LNCaP clone FGC (cell line): ENCODE results near the gene HYAL1.
A peak's percentile ranks its signal among the peaks of the same experiment; 100 is the strongest.

Source experiments
- DNase-seq: peaks from one replicate; pipeline ENCODE4 v3.0.0-alpha.2; 2011; ENCODE audit warnings: low read depth
- H3K4me3 ChIP-seq: 2 replicates; pipeline ENCODE4 v1.5.1; 2011; ENCODE audit warnings: mild to moderate bottlenecking, low read depth, low read length, control low read depth
- TF ChIP-seq, protein P1 (sequence below): IDR thresholded peaks from 2 replicates; pipeline ENCODE4 v1.5.1; 2012; ENCODE audit warnings: mild to moderate bottlenecking; ENCODE audit not compliant: control insufficient read depth, insufficient read depth; ENCODE audit errors: extremely low read depth

Gene HYAL1

DNA sequence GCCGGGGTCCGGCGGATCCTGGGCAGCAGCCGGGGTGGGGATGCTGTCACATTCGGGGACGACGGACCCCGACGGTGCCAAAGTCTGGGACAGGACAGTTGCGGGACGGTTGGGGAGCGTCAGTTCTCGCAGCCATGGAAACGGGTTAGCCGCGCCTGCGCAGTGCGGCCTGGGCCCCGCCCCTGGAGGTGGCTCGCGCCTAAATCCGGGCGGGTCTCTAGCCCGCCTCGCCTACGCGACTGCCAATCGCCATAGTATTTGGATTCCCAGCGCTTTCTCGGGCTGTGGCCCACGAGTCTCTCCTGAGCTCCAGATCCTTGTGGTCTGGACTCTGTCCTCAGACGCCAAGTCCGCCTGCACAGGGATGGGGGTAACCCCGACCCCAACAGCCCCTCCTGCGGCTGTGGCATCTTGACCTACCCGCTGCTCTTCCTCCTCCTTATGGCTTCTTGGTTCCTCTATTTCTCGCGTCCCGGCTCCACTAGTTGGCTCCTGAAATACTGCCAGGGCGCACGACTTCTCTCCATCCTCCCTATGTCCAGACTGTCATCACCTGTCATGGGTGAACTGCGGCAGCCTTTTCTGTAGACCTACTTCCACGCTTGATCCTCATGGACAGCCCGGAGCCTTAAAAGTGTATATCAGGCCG lies 42.3 kb upstream of the HYAL1 start, which contains the start of gene ZMYND10:
TSS of gene ZMYND10 (minus strand) at position 147 of the 649 bp plus-strand sequence. CDS start 153 bp downstream, outside the sequence.
- H3K4me3 ChIP-seq: peak within 1 kb of the TSS; percentile 52
- TF ChIP-seq, protein P1, sequence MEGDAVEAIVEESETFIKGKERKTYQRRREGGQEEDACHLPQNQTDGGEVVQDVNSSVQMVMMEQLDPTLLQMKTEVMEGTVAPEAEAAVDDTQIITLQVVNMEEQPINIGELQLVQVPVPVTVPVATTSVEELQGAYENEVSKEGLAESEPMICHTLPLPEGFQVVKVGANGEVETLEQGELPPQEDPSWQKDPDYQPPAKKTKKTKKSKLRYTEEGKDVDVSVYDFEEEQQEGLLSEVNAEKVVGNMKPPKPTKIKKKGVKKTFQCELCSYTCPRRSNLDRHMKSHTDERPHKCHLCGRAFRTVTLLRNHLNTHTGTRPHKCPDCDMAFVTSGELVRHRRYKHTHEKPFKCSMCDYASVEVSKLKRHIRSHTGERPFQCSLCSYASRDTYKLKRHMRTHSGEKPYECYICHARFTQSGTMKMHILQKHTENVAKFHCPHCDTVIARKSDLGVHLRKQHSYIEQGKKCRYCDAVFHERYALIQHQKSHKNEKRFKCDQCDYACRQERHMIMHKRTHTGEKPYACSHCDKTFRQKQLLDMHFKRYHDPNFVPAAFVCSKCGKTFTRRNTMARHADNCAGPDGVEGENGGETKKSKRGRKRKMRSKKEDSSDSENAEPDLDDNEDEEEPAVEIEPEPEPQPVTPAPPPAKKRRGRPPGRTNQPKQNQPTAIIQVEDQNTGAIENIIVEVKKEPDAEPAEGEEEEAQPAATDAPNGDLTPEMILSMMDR: no peak
- no peak for DNase-seq

DNA sequence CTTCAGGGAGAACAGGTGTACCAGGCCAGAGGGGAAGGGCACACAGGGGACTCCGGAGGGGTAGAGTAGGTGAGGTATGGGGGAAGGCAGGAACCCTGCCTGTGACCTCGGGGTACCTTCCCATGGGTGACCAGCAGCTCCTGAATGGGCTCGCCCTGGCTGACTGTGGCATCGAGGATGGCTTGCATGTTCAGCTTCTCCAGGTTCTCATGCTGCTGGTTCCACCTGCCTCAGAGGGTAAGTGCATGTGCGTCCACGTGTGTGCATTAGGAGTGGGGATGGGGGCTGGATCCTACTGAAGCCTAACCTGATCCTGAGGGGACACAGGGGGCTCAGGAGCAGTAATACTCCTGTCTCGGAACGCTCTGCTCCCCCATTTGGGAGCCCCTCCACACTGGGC lies 41.6 kb upstream of the HYAL1 start:
- TF ChIP-seq, protein P1: no peak
- peak overlapping the region; percentile 52 for H3K4me3 ChIP-seq
- DNase-seq: no peak

DNA sequence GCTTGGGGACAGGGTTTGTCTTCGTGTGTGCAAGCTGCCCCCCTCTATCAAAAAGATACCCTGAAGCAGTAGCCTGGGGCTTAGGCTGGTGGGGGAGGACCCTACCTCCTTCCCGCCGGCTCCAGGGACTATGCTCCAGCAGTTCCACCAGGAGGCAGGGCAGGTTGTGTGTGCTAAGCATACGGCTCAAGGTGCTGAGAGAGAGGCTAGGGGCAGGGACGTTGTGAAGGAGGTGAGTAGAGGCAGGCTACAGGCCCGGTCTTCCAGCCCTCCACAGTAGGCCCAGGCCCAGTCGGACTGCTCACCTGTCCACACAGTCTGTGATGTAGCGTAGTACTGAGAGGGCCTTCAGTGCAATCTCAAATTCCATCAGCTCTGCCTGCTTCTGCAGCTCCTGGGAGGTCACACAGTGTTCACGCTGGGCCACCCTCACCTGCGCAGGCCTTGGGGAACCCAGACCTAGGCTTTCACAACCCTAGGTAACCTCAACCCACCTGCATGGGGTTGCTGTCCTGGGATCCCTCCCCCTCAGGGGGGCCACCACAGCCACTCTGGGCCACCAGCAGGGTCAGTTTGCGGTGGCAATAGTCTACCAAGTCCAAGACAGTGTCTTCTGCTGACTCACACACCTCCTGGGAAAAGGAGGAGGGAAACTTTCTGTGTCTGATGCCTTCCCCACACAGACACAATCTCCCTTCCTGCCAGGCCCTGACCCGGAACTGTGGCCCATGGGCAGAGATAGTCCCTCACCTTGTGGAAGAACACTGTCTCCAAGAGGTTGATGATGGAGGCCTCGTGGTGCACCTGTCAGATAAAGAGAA lies 39.6 kb upstream of the HYAL1 start:
- H3K4me3 ChIP-seq: no peak overlapping the region
- no peak for DNase-seq

DNA sequence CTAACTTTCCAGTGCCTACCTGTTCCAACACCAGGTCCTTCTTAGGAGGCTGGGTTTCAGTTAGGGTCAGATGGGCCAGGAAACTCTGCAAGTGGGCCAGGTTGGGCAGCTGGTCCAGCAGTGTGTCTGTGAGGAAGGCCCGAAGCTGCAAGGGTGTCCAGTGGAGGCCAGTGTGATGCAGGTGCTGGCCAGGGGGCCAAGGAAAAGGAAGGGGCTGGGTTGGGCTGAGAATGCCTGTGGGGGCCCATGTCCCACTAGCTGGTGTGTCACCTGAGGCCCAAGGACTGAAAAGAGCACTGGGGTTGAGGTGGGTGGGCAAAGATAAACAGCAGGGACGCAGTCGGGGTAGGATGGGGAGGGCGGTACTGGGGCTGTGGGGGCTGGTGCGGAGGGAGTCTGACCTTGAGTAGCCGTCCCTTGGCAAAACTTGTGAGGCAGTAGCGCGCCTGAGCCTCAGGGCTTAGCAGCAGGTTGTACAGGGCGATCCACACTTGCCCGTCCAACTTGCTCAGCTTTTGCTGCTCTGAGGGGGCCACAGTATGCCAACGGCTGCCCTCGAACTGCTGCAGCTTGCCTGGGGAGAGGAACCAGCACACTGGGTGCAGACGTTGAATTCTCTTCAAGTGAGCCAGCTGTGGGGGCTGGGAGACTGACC lies 38.7 kb upstream of the HYAL1 start:
- H3K4me3 ChIP-seq: no peak overlapping the region
- DNase-seq: no peak
- TF ChIP-seq, protein P1: no peak

More for the DNA sequence above, 39.6 kb upstream of the HYAL1 start:
- TF ChIP-seq, protein P1: no peak

DNA sequence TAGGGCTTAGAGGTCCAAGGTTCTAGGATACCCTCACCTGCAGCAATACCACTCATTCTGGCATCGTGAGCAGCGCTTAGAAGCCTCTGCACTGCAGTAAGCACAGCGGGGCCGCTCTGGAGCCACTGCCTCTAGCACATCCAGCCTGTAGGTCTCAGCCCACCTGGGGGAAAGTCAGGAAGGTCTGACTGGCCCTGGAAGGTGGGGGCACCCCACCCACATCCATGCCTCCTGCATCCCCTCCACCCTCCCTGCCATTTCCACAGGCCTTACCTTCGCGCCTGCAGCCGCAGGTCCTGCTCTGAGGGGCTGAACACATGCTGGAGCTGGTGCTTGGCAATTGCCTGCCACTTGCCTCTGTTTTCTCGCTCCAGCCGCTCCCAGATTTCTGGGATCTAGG lies 38.2 kb upstream of the HYAL1 start:
- no peak for DNase-seq
- no peak overlapping the region for H3K4me3 ChIP-seq
- TF ChIP-seq, protein P1: no peak

DNA sequence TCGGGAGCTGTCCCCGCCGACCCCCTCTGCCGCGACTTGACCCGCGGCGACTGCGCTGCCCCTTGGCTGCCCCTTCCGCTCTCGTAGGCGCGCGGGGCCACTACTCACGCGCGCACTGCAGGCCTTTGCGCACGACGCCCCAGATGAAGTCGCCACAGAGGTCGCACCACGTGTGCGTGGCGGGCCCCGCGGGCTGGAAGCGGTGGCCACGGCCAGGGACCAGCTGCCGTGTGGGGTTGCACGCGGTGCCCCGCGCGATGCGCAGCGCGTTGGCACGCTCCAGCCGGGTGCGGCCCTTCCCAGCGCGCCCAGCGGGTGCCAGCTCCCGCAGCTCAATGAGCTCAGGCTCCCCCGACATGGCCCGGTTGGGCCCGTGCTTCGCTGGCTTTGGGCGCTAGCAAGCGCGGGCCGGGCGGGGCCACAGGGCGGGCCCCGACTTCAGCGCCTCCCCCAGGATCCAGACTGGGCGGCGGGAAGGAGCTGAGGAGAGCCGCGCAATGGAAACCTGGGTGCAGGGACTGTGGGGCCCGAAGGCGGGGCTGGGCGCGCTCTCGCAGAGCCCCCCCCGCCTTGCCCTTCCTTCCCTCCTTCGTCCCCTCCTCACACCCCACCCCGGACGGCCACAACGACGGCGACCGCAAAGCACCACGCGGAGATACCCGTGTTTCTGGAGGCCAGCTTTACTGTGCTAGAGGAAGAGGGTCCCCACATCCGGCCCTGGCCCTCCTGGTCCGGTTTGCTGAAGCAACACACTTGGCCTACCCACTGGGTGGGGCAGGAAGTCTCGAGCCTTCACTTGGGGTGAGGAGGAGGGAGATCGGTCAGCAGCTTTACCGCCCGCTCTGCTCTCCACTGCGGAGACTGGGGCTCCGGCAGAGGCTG lies 37.3 kb upstream of the HYAL1 start, which contains the start of gene RASSF1:
TSS of gene RASSF1 (minus strand) at position 389 of the 882 bp plus-strand sequence. CDS start at position 358, 31 bp downstream.
- DNase-seq: no peak
- no peak within 1 kb of the TSS for H3K4me3 ChIP-seq
- TF ChIP-seq, protein P1: no peak
